ENCODE data around the gene C6orf52. TPM values are rescaled to one million over a fixed set of nuclear protein-coding genes. Genes with fewer than 3 reads are reported as not detected.
"Not testable (repeated sequence)": the region's sequence is repeated elsewhere in the genome, so short reads cannot be mapped to it uniquely, and the experiment has no call there.

C6orf52 gene
- total RNA-seq, 1 experiment from 2014 or later = 6.5 TPM

DNA sequence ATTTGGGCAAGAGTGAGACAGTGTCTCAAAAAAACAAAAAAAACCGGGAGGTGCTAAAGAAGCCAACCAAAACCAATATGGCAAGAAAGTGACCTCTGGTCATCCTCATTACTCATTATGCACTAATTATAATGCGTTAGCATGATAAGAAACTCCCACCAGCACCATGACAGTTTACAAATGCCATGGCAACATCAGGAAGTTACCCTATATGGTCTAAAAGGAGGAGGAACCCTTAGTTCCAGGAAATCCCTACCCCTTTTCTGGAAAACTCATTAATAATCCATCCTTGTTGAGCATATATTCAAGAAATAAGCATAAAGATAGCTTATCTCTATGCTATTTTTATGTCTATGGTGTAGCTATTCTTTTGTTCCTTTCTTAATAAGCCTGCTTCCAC lies 31.7 kb downstream of the C6orf52 start:
- ATAC-seq (no peak), DNase-seq (ENCODE audit: low read depth, low spot score) (no peak)
- no TSS peak for BruUV-seq (replicated peaks)
- intact Hi-C loops (cut with micrococcal nuclease; ENCODE audit: unreplicated experiment) (no loop called here), in situ Hi-C loops (cut with HindIII; ENCODE audit: low pct_unique_long_range_greater_than_20kb, low sequenced_read_pairs) (no loop called here)
- H3K9me3 ChIP-seq (ENCODE audit: control insufficient read depth, insufficient read depth, low read depth, low read length) = no peaks in the 10 kb centered on the region
- no peaks in the 10 kb centered on the region for H3K4me1 ChIP-seq (ENCODE audit: control insufficient read depth, insufficient read depth, low read length)
- H3K27me3 ChIP-seq (ENCODE audit: control insufficient read depth, insufficient read depth, low read length) = no peaks in the 10 kb centered on the region
- TF ChIP-seq POLR2AphosphoS5 (IDR thresholded peaks at IDR 0.05; ENCODE audit: low read depth, low read length) (no peak), TCF7L2 (IDR thresholded peaks at IDR 0.05; ENCODE audit: low read depth, low read length) (no peak), SIN3A (IDR thresholded peaks at IDR 0.05; ENCODE audit: borderline replicate concordance, insufficient read depth, low read depth, low read length) (no peak)
- TF ChIP-seq, protein P1, sequence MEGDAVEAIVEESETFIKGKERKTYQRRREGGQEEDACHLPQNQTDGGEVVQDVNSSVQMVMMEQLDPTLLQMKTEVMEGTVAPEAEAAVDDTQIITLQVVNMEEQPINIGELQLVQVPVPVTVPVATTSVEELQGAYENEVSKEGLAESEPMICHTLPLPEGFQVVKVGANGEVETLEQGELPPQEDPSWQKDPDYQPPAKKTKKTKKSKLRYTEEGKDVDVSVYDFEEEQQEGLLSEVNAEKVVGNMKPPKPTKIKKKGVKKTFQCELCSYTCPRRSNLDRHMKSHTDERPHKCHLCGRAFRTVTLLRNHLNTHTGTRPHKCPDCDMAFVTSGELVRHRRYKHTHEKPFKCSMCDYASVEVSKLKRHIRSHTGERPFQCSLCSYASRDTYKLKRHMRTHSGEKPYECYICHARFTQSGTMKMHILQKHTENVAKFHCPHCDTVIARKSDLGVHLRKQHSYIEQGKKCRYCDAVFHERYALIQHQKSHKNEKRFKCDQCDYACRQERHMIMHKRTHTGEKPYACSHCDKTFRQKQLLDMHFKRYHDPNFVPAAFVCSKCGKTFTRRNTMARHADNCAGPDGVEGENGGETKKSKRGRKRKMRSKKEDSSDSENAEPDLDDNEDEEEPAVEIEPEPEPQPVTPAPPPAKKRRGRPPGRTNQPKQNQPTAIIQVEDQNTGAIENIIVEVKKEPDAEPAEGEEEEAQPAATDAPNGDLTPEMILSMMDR (IDR thresholded peaks at IDR 0.05) = no peak
- TF ChIP-seq, protein P2, sequence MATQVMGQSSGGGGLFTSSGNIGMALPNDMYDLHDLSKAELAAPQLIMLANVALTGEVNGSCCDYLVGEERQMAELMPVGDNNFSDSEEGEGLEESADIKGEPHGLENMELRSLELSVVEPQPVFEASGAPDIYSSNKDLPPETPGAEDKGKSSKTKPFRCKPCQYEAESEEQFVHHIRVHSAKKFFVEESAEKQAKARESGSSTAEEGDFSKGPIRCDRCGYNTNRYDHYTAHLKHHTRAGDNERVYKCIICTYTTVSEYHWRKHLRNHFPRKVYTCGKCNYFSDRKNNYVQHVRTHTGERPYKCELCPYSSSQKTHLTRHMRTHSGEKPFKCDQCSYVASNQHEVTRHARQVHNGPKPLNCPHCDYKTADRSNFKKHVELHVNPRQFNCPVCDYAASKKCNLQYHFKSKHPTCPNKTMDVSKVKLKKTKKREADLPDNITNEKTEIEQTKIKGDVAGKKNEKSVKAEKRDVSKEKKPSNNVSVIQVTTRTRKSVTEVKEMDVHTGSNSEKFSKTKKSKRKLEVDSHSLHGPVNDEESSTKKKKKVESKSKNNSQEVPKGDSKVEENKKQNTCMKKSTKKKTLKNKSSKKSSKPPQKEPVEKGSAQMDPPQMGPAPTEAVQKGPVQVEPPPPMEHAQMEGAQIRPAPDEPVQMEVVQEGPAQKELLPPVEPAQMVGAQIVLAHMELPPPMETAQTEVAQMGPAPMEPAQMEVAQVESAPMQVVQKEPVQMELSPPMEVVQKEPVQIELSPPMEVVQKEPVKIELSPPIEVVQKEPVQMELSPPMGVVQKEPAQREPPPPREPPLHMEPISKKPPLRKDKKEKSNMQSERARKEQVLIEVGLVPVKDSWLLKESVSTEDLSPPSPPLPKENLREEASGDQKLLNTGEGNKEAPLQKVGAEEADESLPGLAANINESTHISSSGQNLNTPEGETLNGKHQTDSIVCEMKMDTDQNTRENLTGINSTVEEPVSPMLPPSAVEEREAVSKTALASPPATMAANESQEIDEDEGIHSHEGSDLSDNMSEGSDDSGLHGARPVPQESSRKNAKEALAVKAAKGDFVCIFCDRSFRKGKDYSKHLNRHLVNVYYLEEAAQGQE (IDR thresholded peaks at IDR 0.05; ENCODE audit: insufficient read depth in 1 of 2, low read depth in 2 of 2, low read length in 1 of 2) = no peak
- no peaks in the 10 kb centered on the region for H3K36me3 ChIP-seq (ENCODE audit: control insufficient read depth, insufficient read depth, low read length)
- ChIA-PET POLR2A (no interaction called here), CTCF (no interaction called here)
- H3K4me3 ChIP-seq (ENCODE audit: low read depth in 2 of 2, low read length in 2 of 2) = no peak overlapping the region
- H3K27ac ChIP-seq (ENCODE audit: low read length) = no peak overlapping the region

DNA sequence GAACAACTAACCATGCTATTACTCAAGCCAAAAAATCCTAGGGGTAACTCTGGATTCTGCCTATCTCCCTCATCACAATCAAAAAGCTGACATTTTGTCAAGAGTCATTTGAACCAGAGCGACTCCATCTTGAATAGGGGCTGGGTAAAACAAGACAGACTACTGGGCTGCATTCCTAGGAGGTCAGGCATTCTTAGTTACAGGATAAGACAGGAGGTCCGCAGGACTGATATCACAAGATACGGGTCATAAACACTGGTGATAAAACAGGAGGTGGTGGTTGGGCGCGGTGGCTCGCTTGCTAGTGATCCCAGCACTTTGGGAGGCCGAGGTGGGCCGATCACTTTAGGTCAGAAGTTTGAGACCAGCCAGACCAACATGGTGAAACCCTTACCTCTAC lies 32.2 kb downstream of the C6orf52 start:
- no peak for ATAC-seq
- TF ChIP-seq SIN3A (IDR thresholded peaks at IDR 0.05; ENCODE audit: borderline replicate concordance, insufficient read depth, low read depth, low read length) = no peak
- TF ChIP-seq POLR2AphosphoS5 (IDR thresholded peaks at IDR 0.05; ENCODE audit: low read depth, low read length) = no peak
- TF ChIP-seq, protein P2 (IDR thresholded peaks at IDR 0.05; ENCODE audit: insufficient read depth in 1 of 2, low read depth in 2 of 2, low read length in 1 of 2) = no peak
- TF ChIP-seq, protein P1 (IDR thresholded peaks at IDR 0.05) = no peak
- TF ChIP-seq TCF7L2 (IDR thresholded peaks at IDR 0.05; ENCODE audit: low read depth, low read length) = no peak
- CTCF ChIA-PET = no interaction called here
- no peaks in the 10 kb centered on the region for H3K4me1 ChIP-seq (ENCODE audit: control insufficient read depth, insufficient read depth, low read length)
- in situ Hi-C loops (cut with HindIII; ENCODE audit: low pct_unique_long_range_greater_than_20kb, low sequenced_read_pairs) = no loop called here
- H3K9me3 ChIP-seq (ENCODE audit: control insufficient read depth, insufficient read depth, low read depth, low read length) = no peaks in the 10 kb centered on the region
- no peaks in the 10 kb centered on the region for H3K36me3 ChIP-seq (ENCODE audit: control insufficient read depth, insufficient read depth, low read length)
- no peak overlapping the region for H3K27ac ChIP-seq (ENCODE audit: low read length)
- DNase-seq (ENCODE audit: low read depth, low spot score) = no peak
- no peak overlapping the region for H3K4me3 ChIP-seq (ENCODE audit: low read depth in 2 of 2, low read length in 2 of 2)
- POLR2A ChIA-PET = no interaction called here
- no TSS peak for BruUV-seq (replicated peaks)
- no peaks in the 10 kb centered on the region for H3K27me3 ChIP-seq (ENCODE audit: control insufficient read depth, insufficient read depth, low read length)
- intact Hi-C loops (cut with micrococcal nuclease; ENCODE audit: unreplicated experiment) = no loop called here

DNA sequence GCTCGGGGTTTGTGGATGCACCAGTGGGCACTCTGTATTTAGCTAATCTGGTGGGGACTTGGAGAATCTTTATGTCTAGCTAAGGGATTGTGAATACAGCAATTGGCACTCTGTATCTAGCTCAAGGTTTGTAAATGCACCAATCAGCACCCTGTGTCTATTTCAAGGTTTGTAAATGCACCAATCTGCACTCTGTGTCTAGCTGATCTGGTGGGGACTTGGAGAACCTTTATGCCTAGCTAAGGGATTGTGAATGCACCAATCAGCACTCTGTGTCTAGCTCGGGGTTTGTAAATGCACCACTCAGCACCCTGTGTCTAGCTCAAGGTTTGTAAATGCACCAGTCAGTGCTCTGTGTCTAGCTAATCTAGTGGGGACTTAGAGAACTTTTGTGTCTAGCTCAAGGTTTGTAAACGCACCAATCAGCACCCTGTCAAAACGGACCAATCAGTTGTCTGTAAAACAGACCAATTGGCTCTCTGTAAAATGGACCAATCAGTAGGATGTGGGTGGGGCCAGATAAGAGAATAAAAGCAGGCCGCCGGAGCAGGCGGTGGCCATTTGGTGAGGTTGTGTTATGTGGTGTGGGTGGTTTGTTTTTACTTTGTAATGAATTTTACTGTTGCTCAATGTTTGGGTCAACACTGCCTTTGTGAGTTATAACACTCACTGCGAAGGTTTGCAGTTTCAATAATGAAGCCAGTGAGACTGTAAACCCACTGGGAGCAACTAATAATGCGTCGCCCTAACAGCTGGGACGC lies 33.8 kb downstream of the C6orf52 start:
- BruUV-seq (replicated peaks); H3K27ac ChIP-seq (ENCODE audit: low read length); H3K4me1 ChIP-seq (ENCODE audit: control insufficient read depth, insufficient read depth, low read length); H3K4me3 ChIP-seq (ENCODE audit: low read depth in 2 of 2, low read length in 2 of 2); ATAC-seq; intact Hi-C loops (cut with micrococcal nuclease; ENCODE audit: unreplicated experiment); DNase-seq (ENCODE audit: low read depth, low spot score); CTCF ChIA-PET; in situ Hi-C loops (cut with HindIII; ENCODE audit: low pct_unique_long_range_greater_than_20kb, low sequenced_read_pairs); H3K36me3 ChIP-seq (ENCODE audit: control insufficient read depth, insufficient read depth, low read length); H3K9me3 ChIP-seq (ENCODE audit: control insufficient read depth, insufficient read depth, low read depth, low read length); H3K27me3 ChIP-seq (ENCODE audit: control insufficient read depth, insufficient read depth, low read length); POLR2A ChIA-PET: not testable (repeated sequence)

Measured in Panc1 (cell line).